Muscle layer of colon (tissue), 2 donors: ENCODE data around the gene RUBCN.
A peak's percentile ranks its signal among the peaks of the same experiment; 100 is the strongest.
"Not testable (repeated sequence)": the region's sequence is repeated elsewhere in the genome, so short reads cannot be mapped to it uniquely, and the experiment has no call there.

Experiments used
- H3K27ac ChIP-seq: one replicate; pipeline ENCODE4 v1.7.0; 2013; ENCODE audit warnings: low read depth, mild to moderate bottlenecking, low read length, moderate library complexity
- H3K27me3 ChIP-seq, 2 donors: one replicate each; pipeline ENCODE4 v1.7.0; 2013; ENCODE audit warnings: low read length in 2 of 2, mild to moderate bottlenecking in 2 of 2; ENCODE audit not compliant: insufficient read depth in 2 of 2, control insufficient read depth in 1 of 2
- H3K36me3 ChIP-seq: one replicate; pipeline ENCODE4 v1.7.0; 2013; ENCODE audit warnings: mild to moderate bottlenecking, low read length; ENCODE audit not compliant: insufficient read depth
- H3K4me1 ChIP-seq: one replicate; pipeline ENCODE4 v1.7.0; 2013; ENCODE audit warnings: mild to moderate bottlenecking, low read length; ENCODE audit not compliant: insufficient read depth
- H3K4me3 ChIP-seq, 2 donors: one replicate each; pipeline ENCODE4 v1.7.0; 2013; ENCODE audit warnings: low read length in 2 of 2, low read depth in 1 of 2, mild to moderate bottlenecking in 1 of 2, moderate library complexity in 1 of 2
- H3K9ac ChIP-seq: one replicate; pipeline ENCODE4 v1.7.0; 2013; ENCODE audit warnings: low read length
- H3K9me3 ChIP-seq: one replicate; pipeline ENCODE4 v1.7.0; 2013; ENCODE audit warnings: mild to moderate bottlenecking, low read length
- donor health status: abdominal sarcoma.
- donor health status: Adenocarcinoma of cecum.

The RUBCN gene

GRCh38 chr3:197656129-197656528 lies 80.6 kb downstream of the RUBCN start:
- not testable (repeated sequence) for H3K27ac ChIP-seq, H3K4me3 ChIP-seq, H3K9ac ChIP-seq, H3K4me1 ChIP-seq, H3K27me3 ChIP-seq, H3K36me3 ChIP-seq, H3K9me3 ChIP-seq

- H3K4me3 ChIP-seq, H3K27ac ChIP-seq, H3K9me3 ChIP-seq, H3K27me3 ChIP-seq, H3K4me1 ChIP-seq, H3K9ac ChIP-seq, H3K36me3 ChIP-seq: not testable (repeated sequence)
Observed at GRCh38 chr3:197654998-197655330, 81.7 kb downstream of the RUBCN start.

DNA sequence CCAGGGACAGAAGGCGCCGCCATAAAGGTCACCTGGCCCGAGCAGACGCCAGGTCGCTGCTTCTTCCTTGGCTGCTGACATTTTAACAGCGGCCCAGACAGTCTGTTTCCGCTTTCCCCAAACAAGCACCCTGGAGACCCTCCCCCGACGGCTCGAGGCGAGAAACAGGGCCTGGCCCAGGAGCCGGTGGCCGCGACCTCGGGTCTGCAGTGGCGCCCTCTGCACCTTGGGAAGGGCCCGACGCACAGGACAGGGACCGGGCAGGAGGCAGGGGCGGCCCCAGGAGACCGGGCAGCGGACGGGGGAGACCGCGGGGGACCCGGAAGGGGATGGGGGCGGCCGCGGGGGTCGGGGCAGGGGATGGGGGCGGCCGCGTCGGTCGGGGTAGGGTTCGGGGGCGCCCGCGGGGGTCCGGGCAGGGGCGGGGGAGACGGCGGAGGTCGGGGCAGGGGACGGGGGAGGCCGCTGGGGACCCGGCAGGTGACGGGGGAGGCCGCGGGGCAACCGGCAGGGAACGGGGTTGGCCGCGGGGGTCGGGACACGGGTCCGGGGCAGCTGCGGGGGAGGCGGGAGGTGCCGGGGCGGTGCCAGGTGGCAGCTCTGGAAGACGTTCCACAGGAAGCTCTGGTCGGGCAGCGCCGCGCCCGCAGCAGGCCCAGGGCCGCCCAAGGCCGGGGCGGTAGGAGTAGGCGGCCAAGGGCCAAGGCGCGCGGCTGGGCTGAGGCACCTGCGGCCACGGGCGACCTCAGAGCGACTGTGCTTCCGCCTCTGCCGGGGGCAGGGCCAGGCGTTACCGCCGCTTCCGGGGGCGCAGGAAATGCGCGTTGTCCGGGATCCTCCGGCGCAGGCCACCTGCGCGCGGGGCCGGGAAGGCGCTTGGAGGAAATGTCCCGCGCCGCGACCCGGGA lies 82.4 kb downstream of the RUBCN start:
- not testable (repeated sequence) for H3K27me3 ChIP-seq, H3K9ac ChIP-seq, H3K4me3 ChIP-seq, H3K36me3 ChIP-seq, H3K4me1 ChIP-seq, H3K27ac ChIP-seq, H3K9me3 ChIP-seq

- not testable (repeated sequence) for H3K4me3 ChIP-seq, H3K9ac ChIP-seq, H3K4me1 ChIP-seq, H3K36me3 ChIP-seq, H3K27ac ChIP-seq, H3K27me3 ChIP-seq, H3K9me3 ChIP-seq
Observed at GRCh38 chr3:197652860-197653259, 83.8 kb downstream of the RUBCN start.

- H3K4me3 ChIP-seq, H3K9me3 ChIP-seq, H3K9ac ChIP-seq, H3K27me3 ChIP-seq, H3K4me1 ChIP-seq, H3K27ac ChIP-seq, H3K36me3 ChIP-seq: not testable (repeated sequence)
Observed at GRCh38 chr3:197647649-197648048, 89.1 kb downstream of the RUBCN start.

DNA sequence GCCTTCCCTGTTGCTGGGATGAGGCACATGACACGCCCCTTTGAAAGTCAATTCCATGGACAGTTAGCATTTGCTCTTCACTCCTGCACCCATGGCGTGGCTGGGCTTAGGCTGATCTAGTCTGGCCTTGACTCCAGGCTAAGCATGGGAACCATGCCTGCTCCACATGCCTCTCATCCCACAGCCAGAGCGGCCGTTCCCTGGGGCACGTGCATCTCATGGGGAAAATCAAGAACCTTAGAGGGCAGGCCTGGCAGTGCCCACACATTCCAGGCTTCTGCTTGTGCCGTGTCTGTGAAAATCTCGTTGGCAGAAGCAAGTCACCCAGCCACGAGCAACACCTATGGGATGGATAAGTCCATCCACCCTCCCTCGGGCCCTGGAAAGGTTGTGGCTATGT lies 89.5 kb downstream of the RUBCN start:
- H3K36me3 ChIP-seq, H3K27ac ChIP-seq, H3K9ac ChIP-seq, H3K4me3 ChIP-seq, H3K27me3 ChIP-seq, H3K9me3 ChIP-seq, H3K4me1 ChIP-seq: not testable (repeated sequence)

DNA sequence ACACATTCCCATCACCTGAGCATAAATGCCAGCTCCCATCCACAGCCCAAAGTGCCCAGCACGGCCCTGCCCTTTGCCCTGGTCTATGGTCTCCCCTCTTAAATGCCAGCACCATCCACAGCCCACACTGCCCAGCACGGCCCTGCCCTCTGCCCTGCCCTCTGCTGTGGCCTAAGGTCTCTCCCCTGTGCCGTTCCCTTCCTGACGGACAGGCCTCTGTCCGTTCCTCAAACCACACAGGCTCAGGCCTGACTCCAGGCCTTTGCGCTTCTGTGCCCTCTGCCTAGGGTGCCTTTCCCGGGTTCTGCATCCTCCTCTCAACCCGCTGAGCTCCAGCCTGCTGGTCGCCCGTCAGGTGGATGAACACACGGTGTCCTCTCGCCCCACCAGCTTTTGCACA lies 90.4 kb downstream of the RUBCN start:
- H3K4me1 ChIP-seq, result not testable (repeated sequence)

GRCh38 chr3:197637556-197637955 lies 99.1 kb downstream of the RUBCN start:
- not testable (repeated sequence) for H3K9ac ChIP-seq, H3K9me3 ChIP-seq, H3K27ac ChIP-seq, H3K4me3 ChIP-seq, H3K4me1 ChIP-seq, H3K27me3 ChIP-seq, H3K36me3 ChIP-seq

More for the DNA sequence above, 90.4 kb downstream of the RUBCN start:
- not testable (repeated sequence) for H3K27ac ChIP-seq, H3K27me3 ChIP-seq, H3K36me3 ChIP-seq, H3K9ac ChIP-seq, H3K4me3 ChIP-seq, H3K9me3 ChIP-seq

GRCh38 chr3:197631989-197632388 lies 104.7 kb downstream of the RUBCN start:
- not testable (repeated sequence) for H3K27me3 ChIP-seq, H3K36me3 ChIP-seq, H3K9ac ChIP-seq, H3K4me1 ChIP-seq, H3K9me3 ChIP-seq, H3K27ac ChIP-seq, H3K4me3 ChIP-seq

DNA sequence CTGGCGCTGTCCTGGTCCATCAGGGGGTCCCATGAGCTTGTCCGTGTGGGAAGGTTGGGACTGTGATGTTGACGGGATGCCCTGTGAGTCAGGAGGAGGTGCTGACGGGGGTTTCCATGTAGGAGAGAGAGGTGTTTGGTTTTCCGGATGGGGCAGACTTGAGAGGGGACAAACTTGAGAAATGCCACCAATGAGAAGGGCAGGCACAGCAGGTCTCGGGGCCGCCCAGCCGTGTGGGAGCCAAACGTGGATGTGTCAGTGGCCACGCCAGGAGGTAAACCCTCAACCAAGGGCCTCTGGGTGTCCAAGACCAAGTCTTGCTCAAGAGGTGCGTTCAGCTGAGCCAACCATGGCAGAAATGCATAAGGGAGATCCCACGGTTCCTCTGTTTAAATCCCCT lies 105.9 kb downstream of the RUBCN start:
- not testable (repeated sequence) for H3K27me3 ChIP-seq, H3K27ac ChIP-seq, H3K4me1 ChIP-seq, H3K36me3 ChIP-seq, H3K4me3 ChIP-seq, H3K9ac ChIP-seq, H3K9me3 ChIP-seq

- not testable (repeated sequence) for H3K9me3 ChIP-seq, H3K27me3 ChIP-seq, H3K27ac ChIP-seq, H3K9ac ChIP-seq, H3K36me3 ChIP-seq, H3K4me1 ChIP-seq, H3K4me3 ChIP-seq
Observed at GRCh38 chr3:197629286-197629685, 107.4 kb downstream of the RUBCN start.

DNA sequence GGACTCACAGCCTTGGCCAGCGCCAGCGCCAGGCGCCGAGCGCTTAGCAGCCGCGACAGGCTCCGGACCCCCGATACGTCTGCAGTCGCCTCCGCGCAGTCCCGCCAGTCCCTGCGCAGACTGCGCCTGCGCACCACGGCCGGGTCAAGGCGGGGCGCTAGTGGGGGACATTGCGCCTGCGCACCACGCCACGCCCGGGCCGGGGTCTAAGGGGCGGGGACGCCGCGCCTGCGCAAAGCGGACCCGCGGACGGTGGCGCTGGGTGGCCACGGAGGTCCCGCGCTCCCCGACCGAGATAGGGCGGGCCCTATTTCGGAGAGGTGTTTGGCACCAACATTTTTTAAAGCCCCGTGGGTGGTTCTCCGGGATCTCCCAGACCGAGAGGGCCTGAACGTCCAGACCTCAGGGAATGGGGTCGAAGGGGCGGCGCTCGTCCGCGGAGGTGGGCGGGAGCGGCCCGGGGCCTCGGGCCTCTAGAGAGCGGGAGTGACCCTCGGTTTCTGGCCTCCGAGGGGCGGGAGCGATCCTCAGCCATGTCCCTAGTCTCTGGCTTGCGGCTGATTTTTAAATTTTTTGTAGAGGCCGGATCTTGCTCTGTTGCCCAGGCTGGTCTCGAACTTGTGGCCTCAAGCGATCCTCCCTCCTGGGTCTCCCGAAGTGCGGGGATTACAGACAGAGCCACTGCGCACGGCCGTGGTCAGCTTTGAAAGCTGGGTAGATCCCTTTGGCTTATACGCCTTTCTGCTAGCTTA lies 108.8 kb downstream of the RUBCN start:
- not testable (repeated sequence) for H3K27me3 ChIP-seq, H3K27ac ChIP-seq, H3K4me1 ChIP-seq

More for the DNA sequence above, 108.8 kb downstream of the RUBCN start:
- H3K4me3 ChIP-seq, result peak overlapping the region; percentile 55 to 64
- not testable (repeated sequence) for H3K36me3 ChIP-seq, H3K9me3 ChIP-seq, H3K9ac ChIP-seq
